ENCODE data around the gene ZNF474. TPM values are rescaled to one million over a fixed set of nuclear protein-coding genes. Genes with fewer than 3 reads are reported as not detected.

The ZNF474 gene
- total and polyA plus RNA-seq, 8 donors: 0.53 to 4.0 (median 2.2) TPM; not detected in 1

- H3K4me1 ChIP-seq: no peaks in the 10 kb centered on the region
- intact Hi-C loops (cut with DNase I): no loop called here
- no peak overlapping the region for H3K4me3 ChIP-seq
- no peaks in the 10 kb centered on the region for H3K36me3 ChIP-seq
- no peak overlapping the region for H3K27ac ChIP-seq
- H3K27me3 ChIP-seq: no peaks in the 10 kb centered on the region
- H3K9me3 ChIP-seq: no peaks in the 10 kb centered on the region
- ATAC-seq: no peak
- no peak for TF ChIP-seq CTCF (IDR thresholded peaks at IDR 0.05)
- no peak for DNase-seq
Observed at GRCh38 chr5:122097391-122097790, 32.0 kb upstream of the ZNF474 start.

- H3K27me3 ChIP-seq: no peaks in the 10 kb centered on the region
- H3K4me3 ChIP-seq: no peak overlapping the region
- TF ChIP-seq CTCF (IDR thresholded peaks at IDR 0.05): no peak
- ATAC-seq (no peak), DNase-seq (no peak)
- no peaks in the 10 kb centered on the region for H3K4me1 ChIP-seq
- intact Hi-C loops (cut with DNase I): no loop called here
- H3K9me3 ChIP-seq: no peaks in the 10 kb centered on the region
- no peak overlapping the region for H3K27ac ChIP-seq
- no peaks in the 10 kb centered on the region for H3K36me3 ChIP-seq
Observed at GRCh38 chr5:122099060-122099790, 30.1 kb upstream of the ZNF474 start.

- DNase-seq (peak in 2 of 4 donors; percentile 30 to 62), ATAC-seq (peak; percentile 83)
- Histone ChIP-seq H3K9me3 (no peaks in the 10 kb centered on the region), H3K4me1 (no peaks in the 10 kb centered on the region), H3K36me3 (no peaks in the 10 kb centered on the region), H3K27ac (no peak overlapping the region), H3K27me3 (no peaks in the 10 kb centered on the region), H3K4me3 (no peak overlapping the region)
- TF ChIP-seq CTCF (IDR thresholded peaks at IDR 0.05): peak; percentile 42 to 72
- intact Hi-C loops (cut with DNase I): no loop called here
Observed at GRCh38 chr5:122101636-122102285, 27.6 kb upstream of the ZNF474 start.

GRCh38 chr5:122102825-122103224, 26.5 kb upstream of the ZNF474 start:
- H3K27me3 ChIP-seq: no peaks in the 10 kb centered on the region
- H3K4me3 ChIP-seq: no peak overlapping the region
- ATAC-seq (no peak), DNase-seq (no peak)
- H3K27ac ChIP-seq: no peak overlapping the region
- intact Hi-C loops (cut with DNase I): no loop called here
- H3K36me3 ChIP-seq: no peaks in the 10 kb centered on the region
- no peak for TF ChIP-seq CTCF (IDR thresholded peaks at IDR 0.05)
- no peaks in the 10 kb centered on the region for H3K9me3 ChIP-seq
- H3K4me1 ChIP-seq: no peaks in the 10 kb centered on the region

GRCh38 chr5:122105909-122106308, 23.4 kb upstream of the ZNF474 start:
- intact Hi-C loops (cut with DNase I): no loop called here
- no peak for DNase-seq
- Histone ChIP-seq H3K36me3 (no peaks in the 10 kb centered on the region), H3K27ac (no peak overlapping the region), H3K9me3 (no peaks in the 10 kb centered on the region), H3K4me3 (no peak overlapping the region), H3K4me1 (no peaks in the 10 kb centered on the region), H3K27me3 (no peaks in the 10 kb centered on the region)
- ATAC-seq: no peak
- no peak for TF ChIP-seq CTCF (IDR thresholded peaks at IDR 0.05)
